PC-9 (cell line): ENCODE results near the gene OR7G3.

Experiments
- EZH2 ChIP-seq: fragments of 200-600 bp; sonication (generic); IDR thresholded peaks from 2 replicates; pipeline ENCODE4 v1.8.0; 2017; ENCODE audit warnings: antibody characterized with exemption, low read depth
- TF ChIP-seq, protein P1 (sequence below): fragments of 200-600 bp; sonication (generic); conservative IDR thresholded peaks from 2 replicates; pipeline ENCODE4 v1.6.1; 2017; ENCODE audit warnings: mixed run types, antibody characterized with exemption, mild to moderate bottlenecking, moderate library complexity

DNA sequence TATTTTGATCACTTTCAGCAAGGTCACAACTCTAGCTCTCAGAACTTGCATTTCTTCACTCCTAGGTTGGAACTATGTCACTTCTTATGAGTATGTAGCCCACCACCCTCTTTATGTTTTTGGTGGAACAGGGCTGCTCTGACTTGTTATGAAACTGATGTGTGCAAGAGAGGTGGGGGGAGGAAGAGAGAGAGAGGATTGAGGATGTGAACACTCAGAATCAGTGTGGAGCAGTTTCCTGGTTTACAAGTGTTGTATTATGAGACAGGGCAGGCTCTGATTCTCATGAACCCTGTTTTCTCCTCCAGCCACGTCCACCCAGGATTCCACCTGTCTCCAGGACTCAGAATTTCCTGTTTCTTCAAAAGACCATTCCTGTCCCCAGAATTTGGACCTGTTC is 29.6 kb upstream of the OR7G3 start:
- TF ChIP-seq, protein P1, sequence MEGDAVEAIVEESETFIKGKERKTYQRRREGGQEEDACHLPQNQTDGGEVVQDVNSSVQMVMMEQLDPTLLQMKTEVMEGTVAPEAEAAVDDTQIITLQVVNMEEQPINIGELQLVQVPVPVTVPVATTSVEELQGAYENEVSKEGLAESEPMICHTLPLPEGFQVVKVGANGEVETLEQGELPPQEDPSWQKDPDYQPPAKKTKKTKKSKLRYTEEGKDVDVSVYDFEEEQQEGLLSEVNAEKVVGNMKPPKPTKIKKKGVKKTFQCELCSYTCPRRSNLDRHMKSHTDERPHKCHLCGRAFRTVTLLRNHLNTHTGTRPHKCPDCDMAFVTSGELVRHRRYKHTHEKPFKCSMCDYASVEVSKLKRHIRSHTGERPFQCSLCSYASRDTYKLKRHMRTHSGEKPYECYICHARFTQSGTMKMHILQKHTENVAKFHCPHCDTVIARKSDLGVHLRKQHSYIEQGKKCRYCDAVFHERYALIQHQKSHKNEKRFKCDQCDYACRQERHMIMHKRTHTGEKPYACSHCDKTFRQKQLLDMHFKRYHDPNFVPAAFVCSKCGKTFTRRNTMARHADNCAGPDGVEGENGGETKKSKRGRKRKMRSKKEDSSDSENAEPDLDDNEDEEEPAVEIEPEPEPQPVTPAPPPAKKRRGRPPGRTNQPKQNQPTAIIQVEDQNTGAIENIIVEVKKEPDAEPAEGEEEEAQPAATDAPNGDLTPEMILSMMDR = no peak
- TF ChIP-seq EZH2 = no peak
